ENCODE results near the gene GRB10.

GRCh38 chr7:50720295-50720694 lies 62.4 kb downstream of the GRB10 start:
- TF ChIP-seq TAF1 (IDR thresholded peaks at IDR 0.05; ENCODE audit: low read depth, low read length) = no peak
- TF ChIP-seq POLR2A (IDR thresholded peaks at IDR 0.05; ENCODE audit: low read depth, low read length) = no peak
- no peak for TF ChIP-seq POLR2AphosphoS5 (IDR thresholded peaks at IDR 0.05; ENCODE audit: low read depth, low read length)

All from GM12891 (cell line).